Neutrophil (primary cell): Measurements from ENCODE around the gene TRPM8.
A peak's percentile ranks its signal among the peaks of the same experiment; 100 is the strongest.
"Not testable (repeated sequence)": the region's sequence is repeated elsewhere in the genome, so short reads cannot be mapped to it uniquely, and the experiment has no call there.

Source experiments
- H3K27ac ChIP-seq: fragments of 200-600 bp; sonication (generic); 2 replicates; pipeline ENCODE4 v1.5.1; 2016; ENCODE audit warnings: mild to moderate bottlenecking, moderate library complexity
- H3K27me3 ChIP-seq: fragments of 200-600 bp; sonication (generic); 2 replicates; pipeline ENCODE4 v1.6.0; 2016; ENCODE audit warnings: mild to moderate bottlenecking
- H3K36me3 ChIP-seq: fragments of 200-600 bp; sonication (generic); 2 replicates; pipeline ENCODE4 v1.5.1; 2017
- H3K4me1 ChIP-seq, 2 experiments: fragments of 200-600 bp in 1 of 2; sonication (generic) in 1 of 2; 1 replicate in 1 of 2; 2 replicates in 1 of 2; pipeline versions ENCODE4 v1.5.1 to v1.6.1; 2013 to 2016; ENCODE audit warnings: low read depth in 1 of 2, low read length in 1 of 2, mild to moderate bottlenecking in 1 of 2, moderate library complexity in 1 of 2; ENCODE audit not compliant: control insufficient read depth in 1 of 2, insufficient read depth in 1 of 2
- H3K4me3 ChIP-seq, 2 experiments: fragments of 200-600 bp in 1 of 2; sonication (generic) in 1 of 2; 1 replicate in 1 of 2; 2 replicates in 1 of 2; pipeline ENCODE4 v1.5.1; 2013 to 2016; ENCODE audit warnings: low read depth in 1 of 2, low read length in 1 of 2, mild to moderate bottlenecking in 1 of 2, moderate library complexity in 1 of 2
- H3K9me3 ChIP-seq: fragments of 200-600 bp; sonication (generic); 2 replicates; pipeline ENCODE4 v1.5.1; 2016
- CTCF ChIP-seq: fragments of 200-600 bp; sonication (generic); IDR thresholded peaks from 2 replicates; pipeline ENCODE4 v1.5.1; 2016; ENCODE audit warnings: antibody characterized with exemption

Gene TRPM8

GRCh38 chr2:233917116-233917515, at the start of gene TRPM8:
Gene TRPM8 (plus strand): TSS chr2:233917373. CDS start chr2:233926538, 9,165 bp downstream.
- TF ChIP-seq CTCF: no peak
- no peaks in the 10 kb centered on the region for H3K4me1 ChIP-seq
- no peaks in the 10 kb centered on the region for H3K36me3 ChIP-seq
- H3K4me3 ChIP-seq: no peak within 1 kb of the TSS
- no peak within 1 kb of the TSS for H3K27ac ChIP-seq
- H3K9me3 ChIP-seq: no peaks in the 10 kb centered on the region
- H3K27me3 ChIP-seq: peaks cover 38% of the 10 kb centered on the region

- Histone ChIP-seq H3K4me3 (peak within 1 kb of the TSS; percentile 61 to 63), H3K27me3 (peaks cover 54% of the 10 kb centered on the region), H3K36me3 (no peaks in the 10 kb centered on the region), H3K27ac (no peak within 1 kb of the TSS), H3K4me1 (peaks cover 5% of the 10 kb centered on the region in 2 experiments), H3K9me3 (no peaks in the 10 kb centered on the region)
- TF ChIP-seq CTCF: no peak
These were observed 49.1 kb upstream of the TRPM8 start, which contains the start of gene MSL3B for GRCh38 chr2:233867993-233868532. Gene MSL3B (minus strand): TSS chr2:233868386.

- Histone ChIP-seq H3K36me3 (no peaks in the 10 kb centered on the region), H3K4me3 (no peak overlapping the region), H3K9me3 (no peaks in the 10 kb centered on the region), H3K4me1 (peaks cover 5% of the 10 kb centered on the region in 2 experiments), H3K27ac (no peak overlapping the region), H3K27me3 (peaks cover 74% of the 10 kb centered on the region)
- TF ChIP-seq CTCF: no peak
These were observed 45.7 kb upstream of the TRPM8 start for GRCh38 chr2:233871432-233871831.

GRCh38 chr2:233872125-233872524, 45.0 kb upstream of the TRPM8 start:
- not testable (repeated sequence) for H3K27ac ChIP-seq, H3K4me1 ChIP-seq, H3K9me3 ChIP-seq, H3K36me3 ChIP-seq, H3K4me3 ChIP-seq
- peaks cover 81% of the 10 kb centered on the region for H3K27me3 ChIP-seq

- H3K4me3 ChIP-seq: no peak overlapping the region
- H3K27me3 ChIP-seq: peaks cover 20% of the 10 kb centered on the region
- no peaks in the 10 kb centered on the region for H3K4me1 ChIP-seq
- no peaks in the 10 kb centered on the region for H3K9me3 ChIP-seq
- no peak for TF ChIP-seq CTCF
- H3K36me3 ChIP-seq: no peaks in the 10 kb centered on the region
- H3K27ac ChIP-seq: no peak overlapping the region
These were observed 34.8 kb upstream of the TRPM8 start for GRCh38 chr2:233882353-233882752.

GRCh38 chr2:233892793-233893192, 24.4 kb upstream of the TRPM8 start:
- no peak overlapping the region for H3K4me3 ChIP-seq
- H3K27ac ChIP-seq: no peak overlapping the region
- TF ChIP-seq CTCF: no peak
- no peaks in the 10 kb centered on the region for H3K36me3 ChIP-seq
- H3K9me3 ChIP-seq: no peaks in the 10 kb centered on the region
- H3K4me1 ChIP-seq: no peaks in the 10 kb centered on the region
- H3K27me3 ChIP-seq: peaks cover 69% of the 10 kb centered on the region

GRCh38 chr2:233896253-233896652, 20.9 kb upstream of the TRPM8 start:
- H3K9me3 ChIP-seq, H3K4me3 ChIP-seq, H3K36me3 ChIP-seq, H3K4me1 ChIP-seq, H3K27ac ChIP-seq: not testable (repeated sequence)
- H3K27me3 ChIP-seq: peaks cover 62% of the 10 kb centered on the region
